ENCODE measurements around the gene CTTNBP2.

- TF ChIP-seq GLIS2 (tag by site-specific recombination; IDR thresholded peaks at IDR 0.05) (no peak), ZNF146 (tag by site-specific recombination; IDR thresholded peaks at IDR 0.05) (no peak), CTCF (tag by site-specific recombination; IDR thresholded peaks at IDR 0.05) (no peak), ZNF214 (tag by site-specific recombination; IDR thresholded peaks at IDR 0.05; ENCODE audit: borderline replicate concordance) (no peak), ZNF18 (tag by site-specific recombination; IDR thresholded peaks at IDR 0.05) (no peak), ZNF792 (tag by site-specific recombination; IDR thresholded peaks at IDR 0.05) (no peak), ZBTB44 (tag by site-specific recombination; IDR thresholded peaks at IDR 0.05) (no peak), ZBTB6 (tag by site-specific recombination; IDR thresholded peaks at IDR 0.05) (no peak), ZNF248 (tag by site-specific recombination; IDR thresholded peaks at IDR 0.05) (no peak), ZNF623 (tag by site-specific recombination; IDR thresholded peaks at IDR 0.05) (no peak), ZNF274 (IDR thresholded peaks at IDR 0.05; ENCODE audit: low read length) (no peak), ZNF274 (tag by site-specific recombination; IDR thresholded peaks at IDR 0.05; ENCODE audit: borderline replicate concordance) (no peak), ZNF777 (tag by site-specific recombination; IDR thresholded peaks at IDR 0.05; ENCODE audit: borderline replicate concordance) (no peak), ZNF394 (tag by site-specific recombination; IDR thresholded peaks at IDR 0.05; ENCODE audit: borderline replicate concordance) (no peak)
These were observed 153.9 kb downstream of the CTTNBP2 start for GRCh38 chr7:117719377-117719776.
